GM19452 (cell line): ENCODE results near the gene SERP2.

Experiments
- ATAC-seq: cut with Tn5 transposase; IDR thresholded peaks from one replicate; pipeline ENCODE4 v1.9.1; 2021; ENCODE audit not compliant: unreplicated experiment

SERP2 gene

GRCh38 chr13:44433863-44434765 lies 60.5 kb downstream of the SERP2 start:
- no peak for ATAC-seq

DNA sequence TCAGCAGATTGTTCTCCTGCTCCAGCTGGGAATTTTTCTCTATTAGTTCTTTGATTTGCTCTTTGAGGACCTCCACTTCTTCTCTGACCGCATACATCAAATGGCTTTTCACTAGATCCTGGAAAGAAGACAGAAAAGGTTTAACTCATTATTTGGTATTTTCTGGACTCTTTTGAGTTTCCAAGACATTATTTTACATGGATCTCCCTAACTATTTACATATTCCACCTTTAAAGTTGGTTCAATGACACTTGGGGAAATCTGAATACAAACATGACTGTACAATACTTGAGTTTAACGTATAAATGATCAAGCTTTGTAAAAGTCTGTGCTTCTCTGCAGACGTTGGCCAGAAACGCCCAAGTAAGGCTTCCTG lies 61.1 kb downstream of the SERP2 start:
- no peak for ATAC-seq

GRCh38 chr13:44435142-44435918 lies 61.7 kb downstream of the SERP2 start:
- peak; percentile 71 for ATAC-seq

DNA sequence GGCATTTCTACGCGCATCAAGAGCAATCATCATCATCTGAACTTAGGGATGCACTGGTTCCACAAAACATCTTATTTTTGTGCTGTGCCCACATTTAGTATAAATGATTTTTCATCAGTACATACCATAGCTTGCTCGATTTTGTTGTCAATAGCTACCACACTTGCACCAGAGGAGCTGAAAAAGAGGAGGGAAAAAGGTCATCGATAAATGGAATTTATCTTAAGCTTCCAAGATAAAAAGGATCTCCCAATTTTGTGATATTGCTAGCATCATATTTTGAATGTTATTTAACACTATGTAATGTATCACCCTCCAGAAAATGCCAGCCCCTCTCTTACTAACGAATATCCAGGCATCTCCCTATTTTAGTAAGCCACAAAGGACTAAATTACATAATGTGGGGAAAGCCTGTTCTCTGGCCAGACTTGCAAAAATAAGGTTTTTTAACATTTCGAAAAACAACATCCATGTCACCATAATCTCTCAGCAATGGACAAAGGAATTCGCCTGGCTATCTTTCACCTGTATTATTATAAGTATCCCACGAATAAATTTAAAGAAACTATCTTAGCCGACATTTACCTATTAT lies 62.4 kb downstream of the SERP2 start:
- no peak for ATAC-seq

DNA sequence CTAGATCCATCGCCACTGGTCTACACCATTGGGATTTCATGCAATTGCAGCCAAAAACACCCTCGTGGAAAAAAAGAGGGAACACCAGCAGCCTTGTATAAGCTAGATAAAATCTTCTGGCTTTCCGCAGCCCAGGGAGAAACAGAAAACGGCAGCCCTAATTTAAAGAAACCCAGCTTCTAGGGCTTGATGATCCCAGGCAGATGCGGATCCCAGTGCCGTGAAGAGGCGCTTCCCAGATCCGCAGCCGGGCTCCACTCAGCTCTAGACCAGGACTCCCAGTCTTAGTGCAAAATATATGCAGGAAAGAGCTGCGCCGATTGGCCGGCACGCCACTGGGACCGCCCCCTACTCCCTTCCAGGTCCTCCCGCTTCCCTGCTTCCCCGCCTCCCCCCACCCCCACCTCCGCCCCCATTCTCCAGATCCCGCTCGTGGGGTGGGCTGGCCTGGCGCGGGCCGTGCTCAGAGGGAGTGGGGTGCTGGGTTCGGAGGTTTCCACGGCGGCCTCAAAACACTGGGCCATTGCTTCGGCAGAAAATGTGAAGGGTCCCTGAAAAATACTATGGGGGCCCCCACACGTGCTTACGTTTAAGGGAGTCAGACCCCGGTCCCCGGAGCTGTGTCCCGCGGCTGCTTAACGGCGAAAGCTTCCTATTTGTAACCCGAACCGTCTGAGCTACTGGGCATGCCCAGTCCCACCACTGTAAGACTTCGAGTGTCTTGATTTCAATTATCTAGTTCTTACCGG lies 63.1 kb downstream of the SERP2 start:
- ATAC-seq, result no peak

GRCh38 chr13:44437356-44438233 lies 64.0 kb downstream of the SERP2 start:
- no peak for ATAC-seq

DNA sequence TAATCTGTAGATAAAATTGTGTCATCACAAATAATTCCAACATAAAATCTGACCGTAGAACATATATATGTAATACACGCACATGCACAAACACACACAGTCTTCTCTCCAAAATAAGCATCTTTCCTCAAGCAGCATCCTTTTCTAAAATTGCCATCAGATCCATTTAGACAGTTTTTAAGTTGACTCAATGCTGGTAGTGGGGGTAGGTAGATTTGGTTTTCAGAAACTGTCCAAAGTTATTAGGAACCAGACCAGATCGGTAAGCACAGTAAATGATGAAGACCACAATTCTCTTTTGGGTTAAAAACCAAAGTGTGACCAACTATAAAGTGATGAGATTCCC lies 64.6 kb downstream of the SERP2 start:
- ATAC-seq, result no peak

GRCh38 chr13:44439452-44440024 lies 65.9 kb downstream of the SERP2 start:
- ATAC-seq, result no peak

DNA sequence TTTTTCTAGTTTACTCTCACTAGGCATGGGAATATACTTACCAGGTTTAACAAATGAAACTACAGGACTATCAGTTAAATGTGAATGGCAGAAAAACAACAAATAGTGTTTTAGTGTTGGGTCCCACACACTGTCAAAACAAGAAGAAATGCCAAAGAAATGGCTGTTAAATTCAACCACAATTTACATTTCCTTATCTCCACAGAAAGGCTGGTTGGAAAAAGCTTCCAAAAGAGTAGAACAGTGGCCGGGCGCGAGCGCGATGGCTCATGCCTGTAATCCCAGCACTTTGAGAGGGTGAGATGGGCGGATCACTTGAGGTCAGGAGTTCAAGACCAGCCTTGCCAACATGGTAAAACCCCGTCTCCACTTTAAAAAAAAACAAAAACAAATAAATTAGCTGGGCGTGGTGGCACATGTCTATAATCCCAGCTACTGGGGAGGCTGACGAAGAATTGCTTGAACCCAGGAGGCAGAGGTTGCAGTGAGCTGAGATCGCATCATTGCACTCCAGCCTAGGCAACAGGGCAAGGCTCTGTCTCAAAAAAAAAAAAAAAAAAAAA lies 66.5 kb downstream of the SERP2 start:
- ATAC-seq, result no peak
